GM13977 (cell line): ENCODE data around the gene CEP104.

Experiments used
- DNase-seq: peaks from one replicate; pipeline ENCODE4 v3.0.0; 2012; ENCODE audit warnings: low spot score
- in situ Hi-C: fragments of 300-500 bp; cut with MboI; formaldehyde crosslinking; loops from one replicate; pipeline ENCODE4 v1.12.0; 2022; ENCODE audit warnings: low sequenced_read_pairs, low pct_unique_long_range_greater_than_20kb, mixed read lengths, inconsistent platforms; ENCODE audit not compliant: unreplicated experiment
- TF ChIP-seq, protein P1 (sequence below): IDR thresholded peaks from 2 replicates; pipeline ENCODE4 v1.5.1; 2012; ENCODE audit warnings: mild to moderate bottlenecking, control low read depth; ENCODE audit not compliant: insufficient read depth; ENCODE audit errors: extremely low read depth, missing control alignments

The CEP104 gene

DNA sequence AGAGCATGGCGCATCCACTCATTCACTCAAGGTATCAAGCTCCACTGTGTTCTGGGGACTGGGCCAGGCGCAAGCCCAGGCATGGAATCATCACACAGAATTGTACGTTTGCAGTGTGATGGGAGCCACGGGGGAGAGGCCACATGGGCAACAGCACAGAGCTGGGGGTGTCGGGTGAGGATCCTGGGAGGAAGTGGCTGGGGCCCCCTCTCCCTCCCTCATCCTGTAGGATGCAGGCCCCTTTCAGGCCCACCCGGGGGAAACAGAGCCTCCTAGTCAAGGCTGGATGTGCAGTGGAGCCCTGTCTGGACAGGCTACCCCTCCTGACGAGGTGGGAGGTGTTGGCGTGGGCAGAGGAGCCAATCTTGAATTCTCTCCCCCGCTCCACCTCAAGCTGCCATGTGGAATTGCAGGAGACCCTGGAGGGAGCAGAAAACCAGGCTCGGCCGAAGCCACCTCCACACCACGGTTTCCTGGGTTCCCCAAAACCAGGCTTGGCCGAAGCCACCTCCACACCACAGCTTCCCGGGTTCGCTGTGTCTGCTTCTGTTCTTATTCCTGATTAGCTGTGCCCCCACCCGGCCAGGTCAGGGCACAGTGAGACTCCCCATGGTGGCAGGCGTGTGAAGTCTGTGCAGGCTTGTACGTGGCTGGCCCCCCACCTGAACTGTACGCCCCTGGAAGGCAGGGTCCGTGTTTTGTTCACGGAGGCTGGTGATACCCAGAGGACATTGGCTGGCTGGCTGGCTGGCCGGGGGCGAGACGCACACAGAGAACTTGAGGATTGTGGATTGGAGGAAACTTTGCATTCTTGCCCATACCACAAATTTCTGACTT, 47.2 kb upstream of the CEP104 start:
- in situ Hi-C loops = loop anchor here (25.0 kb wide), 1 partner anchor 1833 kb away; no protein-coding TSS in a partner anchor
- TF ChIP-seq, protein P1, sequence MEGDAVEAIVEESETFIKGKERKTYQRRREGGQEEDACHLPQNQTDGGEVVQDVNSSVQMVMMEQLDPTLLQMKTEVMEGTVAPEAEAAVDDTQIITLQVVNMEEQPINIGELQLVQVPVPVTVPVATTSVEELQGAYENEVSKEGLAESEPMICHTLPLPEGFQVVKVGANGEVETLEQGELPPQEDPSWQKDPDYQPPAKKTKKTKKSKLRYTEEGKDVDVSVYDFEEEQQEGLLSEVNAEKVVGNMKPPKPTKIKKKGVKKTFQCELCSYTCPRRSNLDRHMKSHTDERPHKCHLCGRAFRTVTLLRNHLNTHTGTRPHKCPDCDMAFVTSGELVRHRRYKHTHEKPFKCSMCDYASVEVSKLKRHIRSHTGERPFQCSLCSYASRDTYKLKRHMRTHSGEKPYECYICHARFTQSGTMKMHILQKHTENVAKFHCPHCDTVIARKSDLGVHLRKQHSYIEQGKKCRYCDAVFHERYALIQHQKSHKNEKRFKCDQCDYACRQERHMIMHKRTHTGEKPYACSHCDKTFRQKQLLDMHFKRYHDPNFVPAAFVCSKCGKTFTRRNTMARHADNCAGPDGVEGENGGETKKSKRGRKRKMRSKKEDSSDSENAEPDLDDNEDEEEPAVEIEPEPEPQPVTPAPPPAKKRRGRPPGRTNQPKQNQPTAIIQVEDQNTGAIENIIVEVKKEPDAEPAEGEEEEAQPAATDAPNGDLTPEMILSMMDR = no peak
- DNase-seq = no peak

DNA sequence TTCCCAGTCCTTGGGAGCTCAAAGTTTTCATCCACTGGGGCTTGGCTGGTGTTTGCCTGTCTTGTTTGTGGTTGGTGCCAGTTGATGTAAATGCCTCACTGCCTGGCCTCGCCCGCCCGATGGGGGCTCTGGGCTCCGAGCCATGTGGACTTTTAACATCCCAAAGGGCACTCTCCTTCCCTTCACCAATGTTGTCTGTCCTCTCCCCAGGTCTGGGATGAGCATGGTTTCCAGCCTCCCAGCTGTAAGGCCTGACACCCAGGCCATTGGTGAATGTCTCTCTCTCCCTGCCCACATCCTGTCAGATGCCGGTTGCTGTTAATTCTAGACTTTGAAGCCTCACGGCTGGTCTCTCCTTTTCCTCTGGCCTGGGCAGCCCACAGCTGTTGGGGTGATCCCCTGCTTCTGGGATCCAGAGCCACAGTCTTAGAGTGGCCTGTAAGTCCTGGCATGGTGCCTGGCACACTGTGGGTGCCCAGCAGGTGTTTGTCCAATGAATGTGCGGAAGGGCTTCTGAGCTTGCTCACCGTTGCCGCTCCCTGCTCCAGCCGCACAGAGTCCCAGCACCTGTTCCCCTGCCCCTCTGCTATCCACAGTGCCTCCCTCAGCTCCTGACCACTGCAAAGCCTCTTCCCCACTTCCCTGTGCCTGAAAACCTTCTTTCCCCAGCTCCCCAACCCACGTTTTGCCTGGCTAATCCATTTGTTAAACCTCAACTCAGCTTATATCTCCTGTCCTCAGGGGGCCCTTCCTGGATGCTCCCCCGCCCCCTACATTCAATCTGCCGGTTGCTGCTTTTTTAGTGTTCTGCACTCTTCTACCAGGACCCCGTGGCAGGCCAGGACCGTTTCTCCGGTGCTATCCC, 46.4 kb upstream of the CEP104 start:
- no peak for DNase-seq
- in situ Hi-C loops = loop anchor here (25.0 kb wide), 1 partner anchor 1834 kb away; no protein-coding TSS in a partner anchor
- TF ChIP-seq, protein P1 = no peak

DNA sequence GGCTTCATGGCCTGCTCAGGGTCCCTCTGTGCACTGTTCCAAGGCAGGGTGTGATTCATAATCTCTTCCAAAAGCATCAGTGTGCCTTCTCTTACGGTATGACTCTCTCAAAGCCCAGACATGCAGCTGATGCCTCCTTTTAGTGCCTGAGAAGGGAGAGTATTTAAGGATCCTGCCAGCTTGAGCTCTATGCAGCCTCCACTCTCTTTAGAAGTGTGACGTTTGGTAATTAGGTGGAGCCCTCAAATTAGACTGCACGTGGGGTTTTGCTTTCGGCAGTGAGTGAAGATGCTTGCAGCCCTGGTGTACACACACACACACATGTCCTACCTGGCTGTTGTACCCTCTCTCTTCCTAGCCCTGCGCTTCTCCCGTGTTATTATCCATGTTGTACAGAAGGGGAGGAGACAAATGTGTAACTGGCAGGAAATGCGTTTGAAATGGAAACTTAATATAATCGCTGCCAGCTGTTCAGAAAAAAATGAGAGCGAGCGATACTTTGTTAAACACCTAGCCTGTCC, 45.6 kb upstream of the CEP104 start:
- in situ Hi-C loops = loop anchor here (25.0 kb wide), 1 partner anchor 1835 kb away; no protein-coding TSS in a partner anchor
- TF ChIP-seq, protein P1 = no peak
- DNase-seq = no peak

DNA sequence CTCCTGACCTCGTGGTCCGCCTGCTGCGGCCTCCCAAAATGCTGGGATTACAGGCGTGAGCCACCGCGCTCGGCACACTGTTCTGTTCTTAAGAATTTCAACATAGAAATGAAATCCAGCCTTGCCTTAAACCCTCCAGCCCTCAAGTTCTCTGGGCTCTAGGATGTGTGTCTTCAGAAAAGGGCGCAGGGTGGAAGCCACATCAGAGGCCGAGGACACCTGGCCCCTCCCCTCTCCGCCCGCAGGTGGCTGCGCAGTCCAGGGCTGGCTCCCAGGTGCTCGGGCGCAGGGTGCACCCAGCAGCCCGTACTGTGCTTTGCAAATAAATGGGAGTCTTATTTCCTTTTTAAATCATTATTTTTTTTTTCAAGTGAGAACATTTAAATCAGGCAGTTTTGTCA, 45.1 kb upstream of the CEP104 start:
- DNase-seq = no peak
- TF ChIP-seq, protein P1 = no peak
- in situ Hi-C loops = loop anchor here (25.0 kb wide), 1 partner anchor 1835 kb away; no protein-coding TSS in a partner anchor

DNA sequence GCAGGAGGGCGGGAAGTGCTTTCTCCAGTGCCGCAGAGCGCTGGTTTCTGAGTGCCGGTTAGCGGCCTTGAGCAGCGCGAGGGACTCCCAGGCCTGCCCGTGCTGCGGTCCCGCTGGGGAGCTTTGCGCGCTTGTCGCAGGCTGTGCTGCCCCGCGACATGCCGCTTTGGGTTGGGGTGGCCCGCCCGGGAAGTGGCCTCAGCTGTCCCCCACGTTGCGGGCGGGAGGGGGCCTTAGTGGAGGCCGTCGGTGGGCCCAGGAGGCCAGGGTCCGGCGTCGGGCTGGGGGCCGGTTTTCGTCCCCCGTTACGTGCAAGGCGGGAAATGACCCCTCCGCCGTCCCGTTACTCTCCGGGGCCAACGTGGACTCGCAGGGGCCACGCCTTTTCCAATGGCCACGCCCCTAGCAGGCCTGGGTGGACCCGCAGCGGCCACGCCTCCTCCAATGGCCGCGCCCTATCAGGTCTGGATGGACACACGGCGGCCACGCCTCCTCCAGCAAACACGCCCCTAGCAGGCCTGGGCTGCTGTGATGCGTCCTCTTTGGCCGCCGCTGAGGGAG, 44.0 kb upstream of the CEP104 start:
- in situ Hi-C loops = loop anchor here (25.0 kb wide), 1 partner anchor 1836 kb away; no protein-coding TSS in a partner anchor
- TF ChIP-seq, protein P1 = no peak
- peak; percentile 98 for DNase-seq
